ENCODE measurements around the gene AKT2.
"Not testable (repeated sequence)": the region's sequence is repeated elsewhere in the genome, so short reads cannot be mapped to it uniquely, and the experiment has no call there.

- TF ChIP-seq CTCF, POLR2A (IDR thresholded peaks at IDR 0.05): not testable (repeated sequence)
Measured at GRCh38 chr19:40333083-40333482, 47.9 kb upstream of the AKT2 start.

All from adrenal gland (tissue), 5 donors.